LNCAP (cell line): ENCODE results near the gene ITLN2.
A peak's percentile ranks its signal among the peaks of the same experiment; 100 is the strongest.

Source experiments
- TF ChIP-seq, protein P1 (sequence below): fragments of 450-650 bp; IDR thresholded peaks from 2 replicates; pipeline ENCODE4 v1.5.1; 2017; ENCODE audit warnings: mild to moderate bottlenecking

The ITLN2 gene

DNA sequence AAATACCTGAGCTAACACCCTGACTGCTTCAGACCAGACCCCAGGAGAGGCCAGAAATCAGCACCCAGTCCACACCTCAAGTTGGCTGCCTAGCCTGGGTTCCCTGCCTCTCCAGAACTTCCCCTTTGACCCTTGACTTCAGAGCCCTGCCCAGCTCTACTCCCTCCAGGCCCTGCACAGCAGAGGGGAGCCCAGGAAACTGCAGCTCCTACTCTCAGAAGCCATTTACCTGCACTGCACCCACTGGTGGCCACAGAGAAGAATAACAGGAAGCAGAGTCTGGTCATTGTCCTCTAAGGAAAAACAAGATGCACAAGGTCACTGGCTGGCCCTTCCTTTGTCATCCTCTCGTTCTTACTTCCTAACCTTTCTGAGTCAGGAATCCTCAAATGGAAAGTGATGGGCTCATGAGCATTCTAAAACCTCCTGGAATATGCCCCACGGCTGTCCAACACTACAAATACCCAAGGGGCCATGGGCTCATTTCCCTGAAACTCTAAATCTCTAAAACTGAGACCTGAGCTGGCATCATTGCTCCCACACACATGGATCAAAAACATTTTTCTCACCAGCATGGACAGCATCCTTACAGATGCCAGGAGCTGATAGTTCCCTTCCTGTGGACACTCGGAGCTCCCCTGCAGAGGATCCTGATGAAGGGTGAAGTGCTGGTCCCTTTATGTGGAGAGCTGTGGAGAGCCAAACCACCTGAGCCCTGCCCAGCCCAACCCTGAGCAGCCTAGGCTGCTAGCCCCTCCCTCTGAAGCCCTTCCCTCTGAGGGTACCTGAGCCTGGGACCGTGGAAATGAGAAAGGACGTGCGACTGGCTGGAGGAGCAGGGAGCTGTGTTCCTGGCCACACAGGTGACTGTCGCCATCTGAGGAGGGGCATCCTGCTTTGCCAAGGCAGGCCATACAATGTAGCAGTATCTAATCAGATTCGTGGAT is at the start of gene ITLN2:
Gene ITLN2, minus strand, starts transcription at position 652 of the 947 bp plus-strand sequence. Its CDS starts 68 bp downstream, at position 584.
- TF ChIP-seq, protein P1, sequence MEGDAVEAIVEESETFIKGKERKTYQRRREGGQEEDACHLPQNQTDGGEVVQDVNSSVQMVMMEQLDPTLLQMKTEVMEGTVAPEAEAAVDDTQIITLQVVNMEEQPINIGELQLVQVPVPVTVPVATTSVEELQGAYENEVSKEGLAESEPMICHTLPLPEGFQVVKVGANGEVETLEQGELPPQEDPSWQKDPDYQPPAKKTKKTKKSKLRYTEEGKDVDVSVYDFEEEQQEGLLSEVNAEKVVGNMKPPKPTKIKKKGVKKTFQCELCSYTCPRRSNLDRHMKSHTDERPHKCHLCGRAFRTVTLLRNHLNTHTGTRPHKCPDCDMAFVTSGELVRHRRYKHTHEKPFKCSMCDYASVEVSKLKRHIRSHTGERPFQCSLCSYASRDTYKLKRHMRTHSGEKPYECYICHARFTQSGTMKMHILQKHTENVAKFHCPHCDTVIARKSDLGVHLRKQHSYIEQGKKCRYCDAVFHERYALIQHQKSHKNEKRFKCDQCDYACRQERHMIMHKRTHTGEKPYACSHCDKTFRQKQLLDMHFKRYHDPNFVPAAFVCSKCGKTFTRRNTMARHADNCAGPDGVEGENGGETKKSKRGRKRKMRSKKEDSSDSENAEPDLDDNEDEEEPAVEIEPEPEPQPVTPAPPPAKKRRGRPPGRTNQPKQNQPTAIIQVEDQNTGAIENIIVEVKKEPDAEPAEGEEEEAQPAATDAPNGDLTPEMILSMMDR, result peak; percentile 74

DNA sequence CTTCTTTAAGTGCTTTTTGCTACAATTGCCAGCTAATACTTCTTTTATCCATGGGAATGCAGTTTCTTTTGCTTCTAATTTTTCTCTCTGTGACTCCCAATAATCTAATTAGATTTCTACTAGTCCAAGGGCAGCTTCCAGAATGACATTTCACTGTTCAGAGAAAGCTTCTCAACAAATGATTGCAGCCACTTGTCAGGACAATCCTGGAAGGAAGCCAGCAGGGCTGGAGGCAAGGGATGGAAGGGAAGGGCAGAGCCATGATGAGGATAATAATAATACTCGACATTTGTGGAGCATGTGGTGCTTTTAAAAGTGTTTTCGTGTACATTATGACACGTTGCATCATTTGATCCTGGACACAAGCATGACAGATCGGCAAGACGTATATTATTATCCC is 46.9 kb upstream of the ITLN2 start:
- TF ChIP-seq, protein P1, result no peak

DNA sequence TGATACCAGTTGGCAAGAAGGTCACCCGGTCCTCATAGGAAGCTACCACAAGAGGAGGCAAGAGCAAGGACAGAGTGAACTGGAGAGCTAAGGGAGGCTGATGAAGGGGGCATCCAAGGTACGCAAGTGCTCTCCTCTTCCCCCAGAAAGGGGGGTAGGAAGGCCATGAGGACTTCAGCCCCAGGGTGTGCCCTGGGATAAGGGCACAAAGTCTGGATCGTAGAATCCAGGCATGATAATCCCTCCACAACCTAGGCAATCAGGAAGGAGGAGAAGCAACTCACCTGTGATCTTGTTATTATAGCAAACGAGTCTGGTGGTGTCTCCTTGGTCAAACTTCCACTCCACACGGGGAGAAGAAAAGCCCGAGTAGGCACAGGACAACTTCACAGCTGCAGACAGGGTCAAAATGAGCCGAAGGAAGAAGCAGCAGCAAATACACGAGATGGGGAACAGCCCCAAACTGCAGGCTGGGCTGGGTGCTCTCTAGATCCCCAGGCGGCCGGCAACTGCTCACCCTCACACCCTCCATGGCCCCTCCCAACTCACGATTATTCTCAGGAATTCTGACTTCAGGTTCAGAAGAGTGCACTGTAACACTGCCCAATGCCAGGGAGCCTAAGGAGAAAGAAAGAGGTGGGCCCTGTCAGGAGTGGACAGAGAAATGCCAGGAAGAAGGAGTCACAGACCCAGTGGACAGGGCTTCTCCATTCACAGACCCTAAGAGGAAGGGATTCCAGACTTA is 46.3 kb upstream of the ITLN2 start:
- TF ChIP-seq, protein P1, result no peak

DNA sequence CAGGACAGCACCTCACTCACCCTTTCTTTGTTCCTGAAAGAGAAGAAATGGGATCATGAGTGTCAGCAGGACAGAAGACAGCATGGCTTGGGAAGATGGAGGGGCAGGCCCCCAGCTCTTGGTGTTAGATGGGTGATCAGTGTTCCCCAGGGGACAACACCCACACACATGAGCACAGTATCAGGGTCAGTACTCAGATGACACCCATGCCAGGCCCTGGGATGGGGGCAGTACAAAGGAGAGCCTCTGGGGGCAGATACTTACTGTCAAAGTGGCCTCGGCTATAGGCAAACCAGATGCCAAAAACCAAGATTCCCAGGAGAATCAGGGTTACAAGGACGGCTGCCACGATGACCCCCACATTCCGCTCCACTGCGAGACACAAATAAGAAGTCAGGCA is 44.8 kb upstream of the ITLN2 start:
- TF ChIP-seq, protein P1, result no peak

DNA sequence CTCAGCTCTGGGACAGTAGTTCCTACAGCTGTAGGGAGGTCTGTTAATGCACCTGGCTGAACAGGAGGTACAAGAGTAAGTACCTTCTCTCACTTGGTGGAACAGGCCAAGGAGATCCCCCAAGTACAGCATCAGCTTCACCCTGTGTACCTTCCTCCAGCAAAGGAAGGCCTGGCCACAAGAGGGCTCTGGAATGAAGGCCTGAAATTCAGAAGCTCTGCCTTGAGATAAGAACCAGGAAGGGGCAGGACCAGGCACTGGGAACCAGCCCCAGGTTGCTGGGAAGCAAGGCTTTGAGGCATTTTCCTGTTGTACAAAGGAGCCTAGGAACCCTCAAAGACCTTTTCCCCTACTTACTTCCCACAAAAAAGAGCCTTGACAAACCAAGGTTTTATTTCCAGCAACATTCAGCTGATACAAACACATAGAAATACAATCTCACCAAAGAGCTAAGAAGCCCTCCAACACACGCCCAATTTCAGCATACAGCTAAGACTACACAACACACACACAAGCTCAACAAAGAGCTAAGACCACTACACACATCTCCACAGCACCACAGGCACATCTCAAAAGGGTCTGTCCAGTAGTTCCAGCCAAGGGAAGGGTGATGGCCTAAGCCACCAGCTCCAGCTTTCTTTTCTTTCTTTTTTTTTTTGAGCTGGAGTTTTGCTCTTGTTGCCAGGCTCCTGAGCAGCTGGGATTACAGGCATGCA is 42.9 kb upstream of the ITLN2 start:
- TF ChIP-seq, protein P1, result peak; percentile 46

DNA sequence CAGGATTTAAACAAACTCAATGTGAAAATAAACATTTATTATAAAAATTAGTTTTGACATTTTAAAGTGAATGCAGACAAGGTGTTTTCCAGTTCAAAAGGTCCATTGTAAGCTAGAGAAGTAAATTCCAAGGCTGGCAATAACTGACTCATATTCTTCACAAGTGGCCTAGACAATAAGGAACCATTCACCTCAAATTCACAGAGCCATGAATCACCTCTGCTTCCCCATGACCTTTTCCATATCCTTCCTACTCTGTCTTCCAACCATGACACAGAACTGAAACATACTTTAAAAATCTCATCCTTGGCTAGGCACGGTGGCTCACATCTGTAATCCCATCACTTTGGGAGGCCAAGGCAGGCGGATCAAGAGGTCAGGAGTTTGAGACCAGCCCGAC is 41.6 kb upstream of the ITLN2 start:
- TF ChIP-seq, protein P1, result no peak

DNA sequence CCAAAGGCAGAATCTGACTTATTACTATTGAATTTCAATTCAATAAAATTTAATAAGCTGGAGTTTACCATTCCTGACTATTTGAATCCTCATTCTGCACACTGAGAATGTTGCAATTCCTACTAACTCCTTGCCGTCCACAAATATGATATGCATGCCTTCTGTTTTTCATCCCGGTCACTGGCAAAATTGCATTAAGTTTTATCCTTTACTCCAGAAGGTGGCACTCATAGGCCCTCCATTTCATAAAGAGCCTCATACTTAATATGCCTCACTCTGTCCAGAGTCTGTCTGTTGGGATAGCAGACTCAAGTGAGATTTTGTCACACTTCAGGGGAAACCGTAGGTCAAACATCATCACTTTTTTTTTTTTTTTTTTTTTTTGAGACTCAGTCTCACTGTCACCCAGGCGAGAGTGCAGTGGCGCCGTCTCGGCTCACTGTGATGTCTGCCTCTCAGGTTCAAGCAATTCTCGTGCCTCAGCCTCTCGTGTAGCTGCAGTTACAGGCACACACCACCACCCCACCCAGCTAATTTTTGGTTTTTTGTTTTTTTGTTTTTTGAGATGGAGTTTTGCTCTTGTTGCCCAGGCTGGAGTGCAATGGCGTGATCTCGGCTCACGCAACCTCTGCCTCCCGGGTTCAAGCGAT is 39.1 kb upstream of the ITLN2 start:
- TF ChIP-seq, protein P1, result peak; percentile 28; the same call in 1 of the 2 replicates
